Heart right ventricle (tissue), 16 donors: ENCODE results near the gene ZNF583. TPM values are rescaled to one million over a fixed set of nuclear protein-coding genes. Genes with fewer than 3 reads are reported as not detected.

Experiments
- ATAC-seq, 8 donors: fragments of 200-7000 bp; cut with Tn5 transposase; one replicate each; pipeline ENCODE4 v1.9.1; 2020; ENCODE audit warnings: mild to moderate bottlenecking in 8 of 8, moderate library complexity in 8 of 8, moderate number of reproducible peaks in 1 of 8
- DNase-seq, 2 donors: peaks; one replicate each; pipeline ENCODE4 v3.0.0-alpha.2; 2020
- H3K27ac ChIP-seq, 10 donors: fragments of 200-600 bp; sonication (generic) in 2 of 10; one replicate each; pipeline versions ENCODE4 v1.5.0 to v1.8.0; 2020 to 2022; ENCODE audit warnings: mild to moderate bottlenecking in 3 of 10
- H3K27me3 ChIP-seq, 7 donors: fragments of 200-600 bp; one replicate each; pipeline ENCODE4 v1.8.0; 2021 to 2022; ENCODE audit warnings: mild to moderate bottlenecking in 2 of 7
- H3K36me3 ChIP-seq, 9 donors: fragments of 200-600 bp; sonication (generic) in 1 of 9; one replicate each; pipeline versions ENCODE4 v1.5.0 to v1.8.0; 2020 to 2022; ENCODE audit warnings: mild to moderate bottlenecking in 2 of 9
- H3K4me1 ChIP-seq, 9 donors: fragments of 200-600 bp; sonication (generic) in 1 of 9; one replicate each; pipeline versions ENCODE4 v1.5.0 to v1.8.0; 2020 to 2022; ENCODE audit warnings: mild to moderate bottlenecking in 4 of 9
- H3K4me3 ChIP-seq, 10 donors: fragments of 200-600 bp; sonication (generic) in 2 of 10; one replicate each; pipeline versions ENCODE4 v1.5.0 to v1.8.0; 2020 to 2022; ENCODE audit warnings: mild to moderate bottlenecking in 7 of 10, moderate library complexity in 2 of 10
- H3K9me3 ChIP-seq, 11 donors: fragments of 200-600 bp in 10 of 11; sonication (generic) in 2 of 11; one replicate each; pipeline versions ENCODE4 v1.5.0 to v1.8.0; 2013 to 2022; ENCODE audit warnings: mild to moderate bottlenecking in 2 of 11, control low read depth in 1 of 11, moderate library complexity in 1 of 11
- WGBS, 2 donors: extraction: QIAGEN DNeasy Blood & Tissue Kit; methylation state at CpG; one replicate each; pipeline ENCODE4 v1.1.7; 2013; ENCODE audit warnings: inconsistent platforms in 1 of 2; 5-methylcytosine and 5-hydroxymethylcytosine counted together
- intact Hi-C, 10 donors: fragments of 100-400 bp; cut with DNase I; formaldehyde crosslinking; loops; one replicate each; pipeline versions ENCODE4 v1.11.1 to v1.14.2; 2022
- polyA plus RNA-seq, 2 donors: library from polyadenylated mRNA; stranded (reverse); fragments of 200-250 nt; gene quantifications; one replicate each; pipeline ENCODE4 v1.2.3, GENCODE V29; 2013
- total RNA-seq, 10 donors: library from RNA; stranded (reverse); fragmentation: NEBNext Ultra II Directional in 3 of 10; extraction: Animal tissue kit (Norgen Biotek cat#: 25700) in 3 of 10; gene quantifications; one replicate each; pipeline versions ENCODE4 v1.2.1 to v1.2.4, GENCODE V29; 2021 to 2023
- TF ChIP-seq, protein P1 (sequence below), 9 donors: fragments of 200-600 bp; sonication (generic) in 2 of 9; IDR thresholded peaks; one replicate each; pipeline versions ENCODE4 v1.5.0 to v1.8.0; 2021 to 2022; ENCODE audit warnings: antibody characterized with exemption in 9 of 9, mild to moderate bottlenecking in 5 of 9, moderate library complexity in 1 of 9
- donor health status: Arrhythmogenic right ventricular cardiomyopathy.
- donor health status: ischemic (EF 13 %, LVEDD 7.1; RV severe dilation, severe dysfunction).
- donor health status: healthy with polysubstance abuse.
- donor health status: DM: no; HTN: yes; CAD: no.
- donor health status: DM: no; HTN: no; CAD: no.
- donor health status: ischemic (EF 25% LVEDD 6.9; RV normal size, moderate dysfunction).
- donor health status: ischemic (EF 25% LVEDD 5.7; RV mildly dilated, moderate dysfunction).
- donor health status: healthy.
- donor health status: DM: yes; HTN: yes; CAD: no.
- donor health status: Ischemic cardiomyopathy.
- donor health status: ischemic (EF 35%, LVEDD 5.7; RV mildly dilated, moderate dysfunction).
- donor health status: nonischemic (EF 11% LVEDD 7.7; RV severe dilation, severe dysfunction).
- donor health status: DM: yes; HTN: yes; CAD: no.
- donor health status: PGD.
- donor health status: ischemic (EF 29% LVEDD 5.4; RV normal size, mild dysfunction).
- donor health status: nonischemic (EF 23%, LVEDD 6.1; RV moderate dilation, normal function).

ZNF583 gene
- total and polyA plus RNA-seq, 12 donors: 2.6 to 7.1 (median 5.2) TPM

DNA sequence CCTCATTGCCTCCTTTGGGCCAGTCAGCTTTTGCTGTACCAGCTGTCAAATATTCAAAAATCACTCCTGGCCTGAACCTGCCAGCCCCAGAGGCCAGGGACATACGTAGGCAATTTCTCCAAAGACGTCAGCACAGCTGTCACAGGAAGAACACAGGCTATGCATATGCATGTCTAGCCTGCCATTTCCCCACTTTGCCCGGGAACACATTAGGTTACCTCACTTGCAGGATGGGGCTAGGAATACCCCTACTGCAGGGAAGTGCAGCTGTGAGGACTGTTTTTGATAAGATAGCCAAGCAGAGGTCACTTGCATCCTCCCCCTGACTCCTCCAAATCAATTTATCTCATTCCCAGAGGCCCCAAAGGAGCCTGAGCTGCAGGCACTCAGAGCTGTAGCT, 70.2 kb downstream of the ZNF583 start:
- WGBS, 2 donors: 39 to 49% methylated on average over 3 of the region's 3 CpGs
- no peak for ATAC-seq
- Histone ChIP-seq H3K27ac (no peak overlapping the region), H3K9me3 (peaks cover 0 to 79% (median 0%) of the 10 kb centered on the region in 11 donors), H3K36me3 (peaks cover 0 to 41% (median 17%) of the 10 kb centered on the region in 9 donors), H3K27me3 (no peaks in the 10 kb centered on the region), H3K4me1 (peaks cover 0 to 23% (median 15%) of the 10 kb centered on the region in 9 donors), H3K4me3 (no peak overlapping the region)
- no peak for DNase-seq
- TF ChIP-seq, protein P1, sequence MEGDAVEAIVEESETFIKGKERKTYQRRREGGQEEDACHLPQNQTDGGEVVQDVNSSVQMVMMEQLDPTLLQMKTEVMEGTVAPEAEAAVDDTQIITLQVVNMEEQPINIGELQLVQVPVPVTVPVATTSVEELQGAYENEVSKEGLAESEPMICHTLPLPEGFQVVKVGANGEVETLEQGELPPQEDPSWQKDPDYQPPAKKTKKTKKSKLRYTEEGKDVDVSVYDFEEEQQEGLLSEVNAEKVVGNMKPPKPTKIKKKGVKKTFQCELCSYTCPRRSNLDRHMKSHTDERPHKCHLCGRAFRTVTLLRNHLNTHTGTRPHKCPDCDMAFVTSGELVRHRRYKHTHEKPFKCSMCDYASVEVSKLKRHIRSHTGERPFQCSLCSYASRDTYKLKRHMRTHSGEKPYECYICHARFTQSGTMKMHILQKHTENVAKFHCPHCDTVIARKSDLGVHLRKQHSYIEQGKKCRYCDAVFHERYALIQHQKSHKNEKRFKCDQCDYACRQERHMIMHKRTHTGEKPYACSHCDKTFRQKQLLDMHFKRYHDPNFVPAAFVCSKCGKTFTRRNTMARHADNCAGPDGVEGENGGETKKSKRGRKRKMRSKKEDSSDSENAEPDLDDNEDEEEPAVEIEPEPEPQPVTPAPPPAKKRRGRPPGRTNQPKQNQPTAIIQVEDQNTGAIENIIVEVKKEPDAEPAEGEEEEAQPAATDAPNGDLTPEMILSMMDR (IDR thresholded peaks at IDR 0.05): no peak
- intact Hi-C loops: no loop called here

DNA sequence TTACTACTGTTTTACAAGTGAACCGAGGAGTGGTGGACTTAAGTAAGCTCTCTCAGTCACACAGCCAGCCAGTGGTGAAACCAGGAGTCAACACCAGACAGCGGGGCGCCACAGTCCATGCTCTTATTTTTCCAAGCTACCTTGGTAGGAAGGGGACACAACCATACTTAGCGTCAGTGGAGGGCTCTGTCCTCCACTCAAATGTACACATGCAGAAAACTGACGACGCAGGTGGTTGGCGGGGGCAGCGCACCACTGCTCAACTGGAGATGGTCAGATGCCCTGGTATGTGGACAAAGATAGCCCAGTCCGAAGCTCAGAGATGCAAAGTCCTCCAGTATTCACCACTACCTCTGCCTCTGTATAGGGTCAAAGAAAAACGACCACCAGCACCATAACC, 72.0 kb downstream of the ZNF583 start:
- Histone ChIP-seq H3K27ac (no peak overlapping the region), H3K9me3 (peaks cover 0 to 77% (median 0%) of the 10 kb centered on the region in 11 donors), H3K36me3 (peaks cover 0 to 24% (median 9%) of the 10 kb centered on the region in 9 donors), H3K4me1 (peaks cover 0 to 25% (median 16%) of the 10 kb centered on the region in 9 donors), H3K27me3 (no peaks in the 10 kb centered on the region), H3K4me3 (peak overlapping the region in 5 of 10 donors; percentile 76 to 99 (median 84))
- TF ChIP-seq, protein P1 (IDR thresholded peaks at IDR 0.05): no peak
- DNase-seq (no peak), ATAC-seq (no peak)
- intact Hi-C loops: loop anchor here in 2 of 10 donors (5.0 kb wide), 1 partner anchor 74 kb away; the partner anchor contains the start of gene ZNF583 (in 2 of the 2)
- 76 to 86% methylated on average over 10 of the region's 10 CpGs for WGBS, 2 donors

Other genes with a start within 250 kb of the ZNF583 start
- gene GALP, start 228.3 kb upstream of the ZNF583 start, total RNA-seq: not detected
- gene GALP, start 228.3 kb upstream of the ZNF583 start, polyA plus RNA-seq: not detected
- not detected for gene ZSCAN5B, start 206.5 kb upstream of the ZNF583 start, total RNA-seq
- under 1 TPM in 1 of 2 donors, not detected in 1; 0.06 TPM for gene ZSCAN5B, start 206.5 kb upstream of the ZNF583 start, polyA plus RNA-seq
- gene ZSCAN5C, start 202.1 kb upstream of the ZNF583 start, total RNA-seq: not detected
- not detected for gene ZSCAN5C, start 202.1 kb upstream of the ZNF583 start, polyA plus RNA-seq
- gene EDDM13, start 131.6 kb upstream of the ZNF583 start, total RNA-seq: under 1 TPM in 3 of 10 donors, not detected in 7; 0.50 to 0.87 (median 0.61) TPM
- under 1 TPM in 1 of 2 donors, not detected in 1; 0.39 TPM for gene EDDM13, start 131.6 kb upstream of the ZNF583 start, polyA plus RNA-seq
- gene ZSCAN5A, start 89.5 kb upstream of the ZNF583 start, total RNA-seq: 10 to 100 TPM; 17.7 to 33.4 (median 21.4) TPM
- 10 to 100 TPM in 1 of 2 donors, 1 to 10 TPM in 1; 9.5 to 10.4 TPM for gene ZSCAN5A, start 89.5 kb upstream of the ZNF583 start, polyA plus RNA-seq
- gene ZNF582, start 10.8 kb upstream of the ZNF583 start, total RNA-seq: 1 to 10 TPM; 3.0 to 6.2 (median 4.5) TPM
- gene ZNF582, start 10.8 kb upstream of the ZNF583 start, polyA plus RNA-seq: 1 to 10 TPM; 4.2 to 5.7 TPM
- 1 to 10 TPM; 3.0 to 6.8 (median 4.7) TPM for gene ZNF667, start 73.0 kb downstream of the ZNF583 start, total RNA-seq
- 1 to 10 TPM; 1.5 to 6.9 TPM for gene ZNF667, start 73.0 kb downstream of the ZNF583 start, polyA plus RNA-seq
- gene ZNF471, start 103.5 kb downstream of the ZNF583 start, total RNA-seq: 1 to 10 TPM; 3.9 to 7.7 (median 5.5) TPM
- gene ZNF471, start 103.5 kb downstream of the ZNF583 start, polyA plus RNA-seq: 1 to 10 TPM; 1.9 to 6.3 TPM
- gene ZFP28, start 134.6 kb downstream of the ZNF583 start, total RNA-seq: 1 to 10 TPM; 5.2 to 9.1 (median 6.7) TPM
- 1 to 10 TPM; 4.1 to 5.3 TPM for gene ZFP28, start 134.6 kb downstream of the ZNF583 start, polyA plus RNA-seq
- gene ZNF470, start 163.1 kb downstream of the ZNF583 start, total RNA-seq: 1 to 10 TPM; 2.5 to 5.9 (median 4.9) TPM
- gene ZNF470, start 163.1 kb downstream of the ZNF583 start, polyA plus RNA-seq: 10 to 100 TPM in 1 of 2 donors, 1 to 10 TPM in 1; 3.7 to 12.1 TPM
- gene ZNF71, start 191.0 kb downstream of the ZNF583 start, total RNA-seq: 1 to 10 TPM; 4.4 to 7.2 (median 6.1) TPM
- 1 to 10 TPM; 2.9 to 5.3 TPM for gene ZNF71, start 191.0 kb downstream of the ZNF583 start, polyA plus RNA-seq
- gene SMIM17, start 238.8 kb downstream of the ZNF583 start, total RNA-seq: under 1 TPM in 5 of 10 donors, not detected in 5; 0.24 to 0.67 (median 0.35) TPM
- gene SMIM17, start 238.8 kb downstream of the ZNF583 start, polyA plus RNA-seq: under 1 TPM; 0.14 to 0.44 TPM